ENCODE measurements around the gene HIF1AN.
"Not testable (repeated sequence)": the region's sequence is repeated elsewhere in the genome, so short reads cannot be mapped to it uniquely, and the experiment has no call there.

HIF1AN gene

GRCh38 chr10:100567249-100567648, 31.5 kb downstream of the HIF1AN start:
- DNase-seq (ENCODE audit: low read depth) = no peak

GRCh38 chr10:100567826-100568225, 32.1 kb downstream of the HIF1AN start:
- no peak for DNase-seq (ENCODE audit: low read depth)

GRCh38 chr10:100568912-100569311, 33.2 kb downstream of the HIF1AN start:
- DNase-seq (ENCODE audit: low read depth) = no peak

- DNase-seq (ENCODE audit: low read depth) = no peak
Observed at GRCh38 chr10:100569687-100570481, 34.1 kb downstream of the HIF1AN start.

- DNase-seq (ENCODE audit: low read depth) = no peak
Observed at GRCh38 chr10:100570506-100570905, 34.8 kb downstream of the HIF1AN start.

- no peak for DNase-seq (ENCODE audit: low read depth)
Observed at GRCh38 chr10:100571084-100571856, 35.5 kb downstream of the HIF1AN start.

GRCh38 chr10:100575146-100575545, 39.4 kb downstream of the HIF1AN start:
- DNase-seq (ENCODE audit: low read depth) = not testable (repeated sequence)

GRCh38 chr10:100575585-100576281, 40.0 kb downstream of the HIF1AN start:
- no peak for DNase-seq (ENCODE audit: low read depth)

GRCh38 chr10:100576282-100576635, 40.5 kb downstream of the HIF1AN start:
- no peak for DNase-seq (ENCODE audit: low read depth)

- DNase-seq (ENCODE audit: low read depth) = no peak
Observed at GRCh38 chr10:100579261-100580090, 43.7 kb downstream of the HIF1AN start.

- DNase-seq (ENCODE audit: low read depth) = no peak
Observed at GRCh38 chr10:100586959-100587358, 51.2 kb downstream of the HIF1AN start.

- no peak for DNase-seq (ENCODE audit: low read depth)
Observed at GRCh38 chr10:100598166-100598565, 62.4 kb downstream of the HIF1AN start.

- no peak for DNase-seq (ENCODE audit: low read depth)
Observed at GRCh38 chr10:100600218-100600617, 64.5 kb downstream of the HIF1AN start.

- no peak for DNase-seq (ENCODE audit: low read depth)
Observed at GRCh38 chr10:100607439-100607838, 71.7 kb downstream of the HIF1AN start.

Data from T follicular helper cell (primary cell).